HCT116 (cell line): Measurements from ENCODE around the gene NR2C2. TPM values are rescaled to one million over a fixed set of nuclear protein-coding genes. Genes with fewer than 3 reads are reported as not detected.

ENCODE experiments used
- ATAC-seq: fragments of 200-7000 bp; cut with Tn5 transposase; 2 replicates; pipeline ENCODE4 v1.9.1; 2020; ENCODE audit warnings: mild to moderate bottlenecking, moderate library complexity
- BruUV-seq: library from RNA; stranded (reverse); fragments of 400-500 nt; replicated peaks from 2 replicates; lab custom pipeline; 2021; lab: Mats Ljungman, UMichigan
- CTCF ChIA-PET: fragments of 300-600 bp; sonication (Branson Sonifier 250); formaldehyde crosslinking; loops from one replicate; lab custom pipeline; 2021; ENCODE audit warnings: antibody characterized with exemption; lab: Charles Lee
- POLR2A ChIA-PET: fragments of 300-600, 350-600 bp; sonication (Branson Sonifier 250); formaldehyde crosslinking; loops from one replicate; lab custom pipeline; 2021; ENCODE audit warnings: antibody characterized with exemption; lab: Charles Lee
- RAD21 ChIA-PET, 2 experiments: fragments of 300-600 bp; sonication (Branson Sonifier 250); formaldehyde crosslinking; loops; one replicate each; lab custom pipeline; 2023; ENCODE audit warnings: low total read pairs in 2 of 2; ENCODE audit not compliant: uncharacterized antibody in 2 of 2, unreplicated experiment in 2 of 2, low non-redundant PET in 1 of 2; lab: Charles Lee
- DNase-seq: peaks from one replicate; pipeline ENCODE4 v3.0.0-alpha.2; 2010; ENCODE audit warnings: low read depth, low spot score
- H2AFZ ChIP-seq: fragments of 200-600 bp; shearing (Covaris generic), sonication (generic); 2 replicates; pipeline ENCODE4 v1.6.1; 2017; ENCODE audit warnings: low read depth, mixed run types, mixed read lengths, antibody characterized with exemption, low read length; ENCODE audit not compliant: poor library complexity, severe bottlenecking
- H3K27ac ChIP-seq: 2 replicates; pipeline ENCODE4 v1.5.1; 2012; ENCODE audit warnings: low read depth, low read length
- H3K27me3 ChIP-seq: fragments of 200-600 bp; sonication (generic); 2 replicates; pipeline ENCODE4 v1.6.1; 2016; ENCODE audit warnings: mixed run types, low read length, mixed read lengths; ENCODE audit not compliant: insufficient read depth
- H3K36me3 ChIP-seq, 2 experiments: fragments of 200-500 bp in 1 of 2; fragments of 200-600 bp in 1 of 2; sonication (Bioruptor generic) in 1 of 2; sonication (generic) in 1 of 2; 2 replicates each; pipeline versions ENCODE4 v1.5.1 to v1.6.1; 2014 to 2016; ENCODE audit warnings: low read length in 2 of 2, inconsistent platforms in 1 of 2, mixed read lengths in 1 of 2, mixed run types in 1 of 2; ENCODE audit not compliant: insufficient read depth in 2 of 2, control insufficient read depth in 1 of 2
- H3K4me1 ChIP-seq, 2 experiments: fragments of 200-600 bp in 1 of 2; sonication (generic) in 1 of 2; 2 replicates each; pipeline versions ENCODE4 v1.5.1 to v1.6.1; 2012 to 2017; ENCODE audit warnings: low read length in 2 of 2, inconsistent platforms in 1 of 2, mild to moderate bottlenecking in 1 of 2, mixed read lengths in 1 of 2, mixed run types in 1 of 2, moderate library complexity in 1 of 2; ENCODE audit not compliant: insufficient read depth in 2 of 2, control insufficient read depth in 1 of 2
- H3K4me2 ChIP-seq: fragments of 200-600 bp; sonication (generic); 2 replicates; pipeline ENCODE4 v1.6.1; 2017; ENCODE audit warnings: mixed run types, low read length, mixed read lengths
- H3K4me3 ChIP-seq, 2 experiments: fragments of 200-600 bp in 1 of 2; sonication (generic) in 1 of 2; replicated peaks in 1 of 2; 2 replicates each; pipeline ENCODE4 v1.5.1; 2011 to 2016; ENCODE audit warnings: low read length in 2 of 2, control low read depth in 1 of 2, low read depth in 1 of 2, mild to moderate bottlenecking in 1 of 2, mixed read lengths in 1 of 2, mixed run types in 1 of 2
- H3K79me2 ChIP-seq: fragments of 200-600 bp; sonication (generic); 2 replicates; pipeline ENCODE4 v1.6.1; 2017; ENCODE audit warnings: mild to moderate bottlenecking, mixed run types, low read length, moderate library complexity, mixed read lengths; ENCODE audit not compliant: insufficient read depth
- H3K9ac ChIP-seq: fragments of 200-600 bp; sonication (generic); 2 replicates; pipeline ENCODE4 v1.6.1; 2016; ENCODE audit warnings: low read length, mixed read lengths
- H3K9me2 ChIP-seq: fragments of 200-600 bp; sonication (generic), shearing (Covaris generic); 2 replicates; pipeline ENCODE4 v1.6.1; 2017; ENCODE audit warnings: mixed run types, mild to moderate bottlenecking, moderate library complexity; ENCODE audit not compliant: insufficient read depth
- H3K9me3 ChIP-seq, 2 experiments: fragments of 200-500 bp in 1 of 2; fragments of 200-600 bp in 1 of 2; sonication (Bioruptor generic) in 1 of 2; sonication (generic) in 1 of 2; 2 replicates each; pipeline ENCODE4 v1.6.1; 2014 to 2017; ENCODE audit warnings: low read length in 2 of 2, mixed read lengths in 2 of 2, inconsistent platforms in 1 of 2, low read depth in 1 of 2, mild to moderate bottlenecking in 1 of 2, mixed run types in 1 of 2, moderate library complexity in 1 of 2; ENCODE audit not compliant: control insufficient read depth in 1 of 2, insufficient read depth in 1 of 2
- H4K20me1 ChIP-seq: fragments of 200-600 bp; sonication (generic), shearing (Covaris generic); 2 replicates; pipeline ENCODE4 v1.6.1; 2017; ENCODE audit warnings: mixed run types, mild to moderate bottlenecking, moderate library complexity; ENCODE audit not compliant: insufficient read depth
- ELF1 ChIP-seq: IDR thresholded peaks from 2 replicates; pipeline ENCODE4 v1.6.1; 2012; ENCODE audit warnings: low read depth, borderline replicate concordance
- EZH2 ChIP-seq: fragments of 200-600 bp; sonication (generic); IDR thresholded peaks from 2 replicates; pipeline ENCODE4 v1.6.1; 2017; ENCODE audit warnings: antibody characterized with exemption, mixed run types
- FOSL1 ChIP-seq: IDR thresholded peaks from 2 replicates; pipeline ENCODE4 v1.6.1; 2012; ENCODE audit warnings: low read depth
- JUND ChIP-seq: IDR thresholded peaks from 2 replicates; pipeline ENCODE4 v1.6.1; 2012
- POLR2A ChIP-seq: IDR thresholded peaks from 2 replicates; pipeline ENCODE4 v1.7.0; 2011; ENCODE audit warnings: borderline replicate concordance; ENCODE audit not compliant: insufficient read depth, insufficient read length; ENCODE audit errors: extremely low read depth
- POLR2AphosphoS5 ChIP-seq: IDR thresholded peaks from 2 replicates; pipeline ENCODE4 v1.6.1; 2011; ENCODE audit warnings: mild to moderate bottlenecking, low read depth, low read length, moderate library complexity
- RAD21 ChIP-seq: IDR thresholded peaks from 2 replicates; pipeline ENCODE4 v1.6.1; 2012; ENCODE audit warnings: low read depth, mild to moderate bottlenecking
- SIN3A ChIP-seq: IDR thresholded peaks from 2 replicates; pipeline ENCODE4 v1.6.1; 2012; ENCODE audit warnings: low read depth
- SP1 ChIP-seq: IDR thresholded peaks from 2 replicates; pipeline ENCODE4 v1.6.1; 2012; ENCODE audit warnings: low read depth
- SRF ChIP-seq: IDR thresholded peaks from 2 replicates; pipeline ENCODE4 v1.6.1; 2012; ENCODE audit warnings: low read depth
- YY1 ChIP-seq: IDR thresholded peaks from 2 replicates; pipeline ENCODE4 v1.6.1; 2011; ENCODE audit warnings: low read length, low read depth, moderate library complexity, mild to moderate bottlenecking; ENCODE audit not compliant: insufficient replicate concordance; ENCODE audit errors: extremely low read depth
- ZBTB33 ChIP-seq: IDR thresholded peaks from 2 replicates; pipeline ENCODE4 v1.6.1; 2011; ENCODE audit warnings: mild to moderate bottlenecking, low read length, moderate library complexity; ENCODE audit not compliant: insufficient replicate concordance; ENCODE audit errors: extremely low read depth
- ZFX ChIP-seq: fragments of 450-650 bp; IDR thresholded peaks from 2 replicates; pipeline ENCODE4 v1.6.1; 2017
- ZNF274 ChIP-seq: fragments of 200-500 bp; sonication (Bioruptor generic); IDR thresholded peaks from 2 replicates; pipeline ENCODE4 v1.6.1; 2014; ENCODE audit warnings: mild to moderate bottlenecking, low read depth, low read length, inconsistent platforms
- intact Hi-C: fragments of 100-400 bp; cut with micrococcal nuclease; formaldehyde crosslinking; loops from 2 replicates; pipeline ENCODE4 v1.10.0; 2022
- total RNA-seq: library from RNA; stranded (reverse); gene quantifications from one replicate; pipeline ENCODE4 v1.2.1, GENCODE V29; 2021; ENCODE audit not compliant: unreplicated experiment
- TF ChIP-seq, protein P1 (sequence below): IDR thresholded peaks from 2 replicates; pipeline ENCODE4 v1.6.1; 2012

NR2C2 gene
- total RNA-seq, 1 experiment from 2014 or later: 45.0 TPM

- TF ChIP-seq ZBTB33 (no peak), RAD21 (no peak)
These were observed 22.3 kb downstream of the NR2C2 start (continued) for GRCh38 chr3:14969671-14970070.

DNA sequence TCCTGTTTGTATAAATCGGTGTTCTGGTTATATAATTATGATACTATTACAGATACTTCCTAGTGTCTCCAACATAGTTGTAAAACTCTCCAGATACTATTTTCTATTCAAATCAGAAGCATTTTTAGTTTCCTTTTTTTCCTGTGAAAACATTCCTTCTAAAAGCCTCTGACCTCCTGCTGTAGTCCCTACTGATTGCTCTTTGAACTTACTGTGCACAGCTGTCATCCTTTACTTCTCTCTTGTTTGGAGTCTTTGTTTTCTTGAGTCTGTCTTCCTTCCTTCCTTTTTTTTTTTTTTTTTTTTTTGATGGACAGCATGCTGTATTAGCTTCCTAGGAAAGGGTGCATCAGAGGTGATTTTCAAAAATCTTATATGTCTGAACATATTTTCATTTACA lies 28.9 kb downstream of the NR2C2 start:
- H2AFZ ChIP-seq: no peak overlapping the region
- H3K9me2 ChIP-seq: no peaks in the 10 kb centered on the region
- H3K27me3 ChIP-seq: no peaks in the 10 kb centered on the region
- no peaks in the 10 kb centered on the region for H3K4me1 ChIP-seq
- DNase-seq (no peak), ATAC-seq (no peak)
- no peak overlapping the region for H3K4me3 ChIP-seq
- no peaks in the 10 kb centered on the region for H3K36me3 ChIP-seq
- intact Hi-C loops: no loop called here
- POLR2A ChIA-PET: no interaction called here
- no peaks in the 10 kb centered on the region for H3K9me3 ChIP-seq
- no peaks in the 10 kb centered on the region for H4K20me1 ChIP-seq
- no TSS peak for BruUV-seq
- RAD21 ChIA-PET: no interaction called here
- peaks cover 29% of the 10 kb centered on the region for H3K79me2 ChIP-seq
- H3K27ac ChIP-seq: no peak overlapping the region
- CTCF ChIA-PET: no interaction called here
- TF ChIP-seq POLR2A (no peak), ZBTB33 (no peak), RAD21 (no peak), YY1 (no peak), SIN3A (no peak), FOSL1 (no peak), SP1 (no peak), ZFX (no peak), POLR2AphosphoS5 (no peak), ZNF274 (no peak), SRF (no peak), ELF1 (no peak), JUND (no peak), EZH2 (no peak)
- TF ChIP-seq, protein P1, sequence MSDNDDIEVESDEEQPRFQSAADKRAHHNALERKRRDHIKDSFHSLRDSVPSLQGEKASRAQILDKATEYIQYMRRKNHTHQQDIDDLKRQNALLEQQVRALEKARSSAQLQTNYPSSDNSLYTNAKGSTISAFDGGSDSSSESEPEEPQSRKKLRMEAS: no peak
- H3K9ac ChIP-seq: no peak overlapping the region
- no peak overlapping the region for H3K4me2 ChIP-seq
